Measurements from ENCODE around the gene ITCH.

GRCh38 chr20:34369265-34369664 is 6.2 kb downstream of the ITCH start:
- no peak for TF ChIP-seq EZH2phosphoT487 (IDR thresholded peaks at IDR 0.05; ENCODE audit: insufficient read depth, low read depth)
- no peak for TF ChIP-seq EZH2 (IDR thresholded peaks at IDR 0.05; ENCODE audit: insufficient read depth, poor library complexity, severe bottlenecking)
